Astrocyte (in vitro differentiated cells and primary cell): Measurements from ENCODE around the gene PVALB. TPM values are rescaled to one million over a fixed set of nuclear protein-coding genes. Genes with fewer than 3 reads are reported as not detected.

Experiments used
- DNase-seq: peaks from one replicate; pipeline ENCODE4 v3.0.0-alpha.2; 2010; ENCODE audit warnings: low read depth
- FAIRE-seq: peaks from 2 replicates; lab custom pipeline; 2011; peaks lifted over from hg19 to GRCh38; lab: Jason Lieb, UNC
- H2AFZ ChIP-seq: 2 replicates; pipeline ENCODE4 v1.6.0; 2012; ENCODE audit warnings: low read depth, low read length, inconsistent platforms
- H3K27ac ChIP-seq: 2 replicates; pipeline ENCODE4 v1.5.1; 2011; ENCODE audit warnings: low read depth, low read length, inconsistent platforms
- H3K27me3 ChIP-seq: 2 replicates; pipeline ENCODE4 v1.6.0; 2011; ENCODE audit warnings: low read length, inconsistent platforms; ENCODE audit not compliant: insufficient read depth
- H3K36me3 ChIP-seq: 2 replicates; pipeline ENCODE4 v1.5.1; 2011; ENCODE audit warnings: low read length, inconsistent platforms; ENCODE audit not compliant: insufficient read depth
- H3K4me1 ChIP-seq: 2 replicates; pipeline ENCODE4 v1.5.1; 2011; ENCODE audit warnings: low read length, inconsistent platforms; ENCODE audit not compliant: insufficient read depth
- H3K4me2 ChIP-seq: 2 replicates; pipeline ENCODE4 v1.6.0; 2012; ENCODE audit warnings: low read length, inconsistent platforms
- H3K4me3 ChIP-seq: 2 replicates; pipeline ENCODE4 v1.5.1; 2011; ENCODE audit warnings: low read depth, mild to moderate bottlenecking, low read length, inconsistent platforms; ENCODE audit not compliant: insufficient read depth
- H3K79me2 ChIP-seq: 2 replicates; pipeline ENCODE4 v1.6.0; 2012; ENCODE audit warnings: mild to moderate bottlenecking, low read length, inconsistent platforms; ENCODE audit not compliant: insufficient read depth
- H3K9ac ChIP-seq: 2 replicates; pipeline ENCODE4 v1.6.0; 2012; ENCODE audit warnings: mild to moderate bottlenecking, low read length, inconsistent platforms
- H3K9me3 ChIP-seq: 2 replicates; pipeline ENCODE4 v1.5.1; 2012; ENCODE audit warnings: low read depth, mild to moderate bottlenecking, low read length, inconsistent platforms; ENCODE audit not compliant: insufficient read depth
- H4K20me1 ChIP-seq: 2 replicates; pipeline ENCODE4 v1.6.0; 2012; ENCODE audit warnings: low read length, inconsistent platforms; ENCODE audit not compliant: insufficient read depth
- H3K27ac Mint-ChIP-seq: one replicate; pipeline ENCODE4 v1.8.0; 2021; ENCODE audit warnings: mild to moderate bottlenecking, mixed read lengths; ENCODE audit not compliant: unreplicated experiment
- H3K27me3 Mint-ChIP-seq: one replicate; pipeline ENCODE4 v1.8.0; 2021; ENCODE audit warnings: low read depth, mixed read lengths; ENCODE audit not compliant: unreplicated experiment
- H3K36me3 Mint-ChIP-seq: one replicate; pipeline ENCODE4 v1.8.0; 2021; ENCODE audit warnings: low read depth, mixed read lengths; ENCODE audit not compliant: unreplicated experiment
- H3K4me1 Mint-ChIP-seq: one replicate; pipeline ENCODE4 v1.8.0; 2021; ENCODE audit warnings: low read depth, mixed read lengths; ENCODE audit not compliant: unreplicated experiment
- H3K4me3 Mint-ChIP-seq: one replicate; pipeline ENCODE4 v1.8.0; 2021; ENCODE audit warnings: mild to moderate bottlenecking, moderate library complexity, mixed read lengths; ENCODE audit not compliant: unreplicated experiment
- H3K9me3 Mint-ChIP-seq: one replicate; pipeline ENCODE4 v1.8.0; 2021; ENCODE audit warnings: mild to moderate bottlenecking, mixed read lengths; ENCODE audit not compliant: unreplicated experiment
- CTCF ChIP-seq: IDR thresholded peaks from 2 replicates; pipeline ENCODE4 v1.5.1; 2011; ENCODE audit warnings: low read depth, mild to moderate bottlenecking, inconsistent platforms, low read length, moderate library complexity; ENCODE audit not compliant: insufficient read depth
- EZH2 ChIP-seq: IDR thresholded peaks from 2 replicates; pipeline ENCODE4 v1.6.1; 2012; ENCODE audit warnings: mild to moderate bottlenecking, low read length, inconsistent platforms; ENCODE audit not compliant: insufficient read depth
- total RNA-seq: library from RNA; stranded (reverse); gene quantifications from 2 replicates; pipeline ENCODE4 v1.2.1, GENCODE V29; 2021

PVALB gene
- total RNA-seq, 1 donor from 2014 or later = not detected

GRCh38 chr22:36835903-36836302, 19.1 kb upstream of the PVALB start:
- H3K4me3 Mint-ChIP-seq = no peak overlapping the region
- H3K4me2 ChIP-seq = no peak overlapping the region
- no peak for TF ChIP-seq EZH2
- no peak for TF ChIP-seq CTCF
- peaks cover 3% of the 10 kb centered on the region for H3K27me3 ChIP-seq
- no peaks in the 10 kb centered on the region for H3K9me3 ChIP-seq
- peaks cover 14% of the 10 kb centered on the region for H3K4me1 Mint-ChIP-seq
- no peak overlapping the region for H3K9ac ChIP-seq
- DNase-seq (no peak), FAIRE-seq (no peak)
- peaks cover 21% of the 10 kb centered on the region for H3K9me3 Mint-ChIP-seq
- no peak overlapping the region for H3K27ac ChIP-seq
- H2AFZ ChIP-seq = no peak overlapping the region
- H3K4me1 ChIP-seq = no peaks in the 10 kb centered on the region
- H3K79me2 ChIP-seq = no peaks in the 10 kb centered on the region
- no peak overlapping the region for H3K4me3 ChIP-seq
- H4K20me1 ChIP-seq = no peaks in the 10 kb centered on the region
- H3K36me3 ChIP-seq = no peaks in the 10 kb centered on the region
- peaks cover 39% of the 10 kb centered on the region for H3K27me3 Mint-ChIP-seq
- no peak overlapping the region for H3K27ac Mint-ChIP-seq
- no peaks in the 10 kb centered on the region for H3K36me3 Mint-ChIP-seq

GRCh38 chr22:36833073-36833472, 16.2 kb upstream of the PVALB start:
- H3K4me3 Mint-ChIP-seq = no peak overlapping the region
- peaks cover 45% of the 10 kb centered on the region for H3K27me3 Mint-ChIP-seq
- Histone ChIP-seq H3K36me3 (no peaks in the 10 kb centered on the region), H3K27me3 (peaks cover 3% of the 10 kb centered on the region), H4K20me1 (no peaks in the 10 kb centered on the region), H3K4me3 (no peak overlapping the region), H3K4me2 (no peak overlapping the region), H3K79me2 (no peaks in the 10 kb centered on the region), H3K9me3 (no peaks in the 10 kb centered on the region), H3K4me1 (no peaks in the 10 kb centered on the region), H3K27ac (no peak overlapping the region), H3K9ac (no peak overlapping the region), H2AFZ (no peak overlapping the region)
- no peaks in the 10 kb centered on the region for H3K36me3 Mint-ChIP-seq
- peaks cover 8% of the 10 kb centered on the region for H3K4me1 Mint-ChIP-seq
- H3K9me3 Mint-ChIP-seq = peaks cover 14% of the 10 kb centered on the region
- FAIRE-seq (no peak), DNase-seq (no peak)
- no peak overlapping the region for H3K27ac Mint-ChIP-seq
- no peak for TF ChIP-seq EZH2
- TF ChIP-seq CTCF = no peak

- Histone ChIP-seq H2AFZ (no peak overlapping the region), H3K27me3 (peaks cover 9% of the 10 kb centered on the region), H3K27ac (no peak overlapping the region), H3K9ac (no peak overlapping the region), H3K9me3 (no peaks in the 10 kb centered on the region), H3K4me1 (no peaks in the 10 kb centered on the region), H3K79me2 (no peaks in the 10 kb centered on the region), H4K20me1 (no peaks in the 10 kb centered on the region), H3K36me3 (no peaks in the 10 kb centered on the region), H3K4me2 (no peak overlapping the region), H3K4me3 (no peak overlapping the region)
- peaks cover 50% of the 10 kb centered on the region for H3K27me3 Mint-ChIP-seq
- DNase-seq (no peak), FAIRE-seq (no peak)
- no peaks in the 10 kb centered on the region for H3K36me3 Mint-ChIP-seq
- TF ChIP-seq EZH2 (no peak), CTCF (no peak)
- H3K9me3 Mint-ChIP-seq = peaks cover 8% of the 10 kb centered on the region
- no peak overlapping the region for H3K27ac Mint-ChIP-seq
- no peak overlapping the region for H3K4me3 Mint-ChIP-seq
- peaks cover 1% of the 10 kb centered on the region for H3K4me1 Mint-ChIP-seq
Observed at GRCh38 chr22:36831717-36832116, 14.9 kb upstream of the PVALB start.
